PC-3 (cell line): Measurements from ENCODE around the gene MYOC.

Source experiments
- CTCF ChIP-seq: fragments of 300-600 bp; sonication (generic); conservative IDR thresholded peaks from 2 replicates; pipeline ENCODE4 v1.5.1; 2017; ENCODE audit warnings: antibody characterized with exemption, low read depth, mild to moderate bottlenecking, low read length
- EZH2phosphoT487 ChIP-seq: fragments of 300-600 bp; sonication (generic); IDR thresholded peaks from 2 replicates; pipeline ENCODE4 v1.6.1; 2018; ENCODE audit warnings: mild to moderate bottlenecking, antibody characterized with exemption, low read length, borderline replicate concordance

- TF ChIP-seq CTCF (no peak), EZH2phosphoT487 (no peak)
Observed at GRCh38 chr1:171637928-171638576, 14.4 kb downstream of the MYOC start.
